Measurements from ENCODE around the gene PLCL1.

The PLCL1 gene

DNA sequence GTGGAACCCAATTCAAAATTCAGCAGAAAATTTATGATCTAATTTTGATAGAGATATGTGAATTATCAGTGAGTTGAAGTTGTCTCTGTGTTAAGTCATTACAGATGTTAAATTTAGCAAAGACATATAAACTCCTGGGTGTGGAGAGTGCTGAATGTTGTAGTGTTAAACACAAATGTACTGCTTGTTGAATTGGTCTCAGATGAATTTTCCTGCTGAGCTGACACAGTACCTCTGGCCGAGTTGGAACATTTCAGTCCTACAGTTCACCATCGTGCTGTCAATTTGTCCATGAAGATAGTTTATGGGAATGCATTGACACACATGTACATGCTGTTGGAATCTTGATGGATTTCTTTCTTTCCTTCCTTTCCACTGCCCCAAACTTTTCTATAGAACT, 255.9 kb downstream of the PLCL1 start:
- no peak for DNase-seq (ENCODE audit: low spot score)

DNA sequence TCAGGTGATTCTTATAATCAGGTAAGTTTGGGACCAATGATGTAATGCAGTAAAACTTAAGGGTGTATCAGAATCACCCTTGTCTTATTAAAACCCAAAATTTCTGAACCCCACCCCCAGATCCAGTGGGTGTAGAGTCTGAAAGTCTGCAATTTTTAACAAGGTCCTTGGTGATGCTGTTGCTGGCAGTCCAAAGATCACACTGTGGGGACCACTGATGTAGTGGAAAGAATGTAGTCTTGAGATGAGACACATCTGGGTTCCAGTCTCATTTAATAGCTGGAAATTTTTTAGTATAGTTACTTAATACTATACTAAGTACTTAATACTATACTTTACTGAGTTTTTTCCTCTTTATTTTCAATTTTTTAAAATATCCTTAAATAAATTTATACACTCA, 258.4 kb downstream of the PLCL1 start:
- no peak for DNase-seq (ENCODE audit: low spot score)

DNA sequence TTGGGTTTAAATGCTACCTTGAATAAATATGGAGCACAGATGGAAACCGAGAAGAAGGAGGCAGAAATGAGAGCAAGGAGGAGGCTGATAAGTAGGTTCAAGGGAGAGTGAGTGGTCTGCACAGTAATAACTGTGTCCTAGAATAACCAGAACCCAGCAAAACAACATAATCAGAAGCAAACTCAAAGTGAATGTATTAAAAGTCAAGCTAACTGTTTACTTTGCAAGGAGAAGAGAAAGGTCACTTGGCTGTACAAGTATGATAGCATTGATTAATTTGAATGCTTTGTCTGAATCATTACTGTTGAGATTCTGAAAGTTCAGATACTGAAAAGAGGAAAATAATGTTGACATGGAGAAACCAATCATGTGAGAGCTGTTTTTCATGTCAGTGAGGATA, 258.8 kb downstream of the PLCL1 start:
- DNase-seq (ENCODE audit: low spot score) = no peak

DNA sequence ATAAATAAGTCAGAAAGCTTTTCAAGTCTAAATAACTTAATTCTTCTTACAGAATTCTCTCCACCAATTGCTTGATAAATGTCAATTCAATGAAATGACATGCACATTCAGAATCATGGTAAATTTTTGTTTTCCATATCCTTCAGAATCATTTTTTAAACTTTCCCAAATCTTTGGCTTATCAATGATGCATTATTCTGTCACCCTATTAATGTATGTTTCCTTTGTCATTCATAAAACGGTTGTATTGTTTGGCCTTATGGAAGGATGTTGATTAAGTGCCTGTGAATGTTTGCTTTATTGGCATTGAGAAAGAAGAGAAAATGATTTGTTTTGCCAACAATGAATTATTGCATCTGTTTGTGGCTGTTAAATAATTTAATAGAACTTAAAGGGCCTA, 260.9 kb downstream of the PLCL1 start:
- no peak for DNase-seq (ENCODE audit: low spot score)

DNA sequence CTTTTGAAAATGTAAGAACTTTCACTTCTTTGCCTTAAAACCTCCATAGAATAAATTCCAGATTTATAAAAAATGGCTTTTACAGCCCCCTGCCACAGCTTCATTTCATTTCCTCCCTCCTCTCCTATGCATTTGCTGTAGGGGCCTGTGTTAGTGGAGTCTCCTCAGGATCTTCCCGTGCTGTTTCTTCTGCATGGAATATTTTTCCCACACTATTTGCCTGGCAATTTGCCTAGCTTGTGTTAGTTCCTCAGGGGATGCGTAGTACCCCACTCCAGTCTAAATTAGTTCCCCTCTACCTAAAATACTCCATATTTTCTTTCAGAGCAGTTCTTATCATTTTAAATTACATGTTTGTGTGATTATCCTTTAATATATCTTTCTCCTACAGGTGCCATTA, 262.2 kb downstream of the PLCL1 start:
- DNase-seq (ENCODE audit: low spot score) = no peak

DNA sequence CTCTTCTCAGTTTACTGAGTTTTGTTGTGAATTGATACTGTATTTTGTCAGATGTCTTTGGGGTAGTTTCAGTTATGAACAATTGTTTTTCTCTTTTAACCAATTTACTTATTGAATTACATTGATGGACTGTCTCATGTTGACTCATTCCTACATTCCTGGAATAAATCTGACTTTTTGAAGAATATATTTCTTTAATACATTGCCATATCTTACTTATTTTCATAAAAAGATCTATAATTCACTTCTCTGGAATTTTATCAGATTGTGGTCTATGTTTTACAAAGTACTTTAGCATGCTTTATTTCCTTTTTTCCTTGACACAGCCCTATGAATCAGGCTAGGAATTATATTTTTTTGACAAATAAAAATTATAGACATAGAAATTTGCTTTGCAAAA, 268.3 kb downstream of the PLCL1 start:
- DNase-seq (ENCODE audit: low spot score) = no peak

DNA sequence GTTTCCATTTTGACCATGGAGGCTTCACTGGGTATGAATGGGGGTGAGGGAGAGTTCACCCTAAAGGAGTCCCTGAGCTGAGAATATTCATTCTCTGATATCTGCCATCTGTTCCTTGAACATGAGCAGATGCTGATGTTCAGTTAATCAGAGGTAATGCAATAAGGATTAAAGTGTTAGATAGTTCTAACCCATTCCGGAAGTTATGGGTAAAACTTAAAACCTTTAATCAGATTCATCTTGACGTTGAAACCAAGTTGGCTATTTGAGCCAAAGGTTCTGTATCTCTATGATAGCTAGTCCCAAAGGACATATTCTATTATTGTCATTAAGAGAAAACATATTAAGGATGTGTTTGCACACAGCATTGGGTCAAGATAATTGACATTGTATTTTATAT, 268.9 kb downstream of the PLCL1 start:
- no peak for DNase-seq (ENCODE audit: low spot score)

DNA sequence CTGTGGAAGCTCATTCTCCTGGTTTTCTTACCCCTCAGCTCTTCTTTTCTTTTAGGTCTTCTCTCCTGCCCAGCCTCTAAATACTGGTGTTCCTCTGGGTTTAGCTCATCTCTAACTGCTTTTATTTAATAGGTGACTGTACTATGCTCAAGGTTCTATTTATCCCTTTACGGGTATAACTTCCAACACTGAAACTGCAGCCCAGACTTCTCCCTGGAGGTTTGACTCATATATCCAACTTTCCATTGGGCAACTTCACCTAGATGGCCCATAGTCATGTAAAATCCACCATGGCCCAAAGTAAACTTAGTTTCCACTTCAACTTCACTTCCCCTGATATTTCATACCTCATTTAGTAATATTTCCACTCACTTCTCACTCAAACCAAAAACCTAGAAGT, 273.1 kb downstream of the PLCL1 start:
- no peak for DNase-seq (ENCODE audit: low spot score)

DNA sequence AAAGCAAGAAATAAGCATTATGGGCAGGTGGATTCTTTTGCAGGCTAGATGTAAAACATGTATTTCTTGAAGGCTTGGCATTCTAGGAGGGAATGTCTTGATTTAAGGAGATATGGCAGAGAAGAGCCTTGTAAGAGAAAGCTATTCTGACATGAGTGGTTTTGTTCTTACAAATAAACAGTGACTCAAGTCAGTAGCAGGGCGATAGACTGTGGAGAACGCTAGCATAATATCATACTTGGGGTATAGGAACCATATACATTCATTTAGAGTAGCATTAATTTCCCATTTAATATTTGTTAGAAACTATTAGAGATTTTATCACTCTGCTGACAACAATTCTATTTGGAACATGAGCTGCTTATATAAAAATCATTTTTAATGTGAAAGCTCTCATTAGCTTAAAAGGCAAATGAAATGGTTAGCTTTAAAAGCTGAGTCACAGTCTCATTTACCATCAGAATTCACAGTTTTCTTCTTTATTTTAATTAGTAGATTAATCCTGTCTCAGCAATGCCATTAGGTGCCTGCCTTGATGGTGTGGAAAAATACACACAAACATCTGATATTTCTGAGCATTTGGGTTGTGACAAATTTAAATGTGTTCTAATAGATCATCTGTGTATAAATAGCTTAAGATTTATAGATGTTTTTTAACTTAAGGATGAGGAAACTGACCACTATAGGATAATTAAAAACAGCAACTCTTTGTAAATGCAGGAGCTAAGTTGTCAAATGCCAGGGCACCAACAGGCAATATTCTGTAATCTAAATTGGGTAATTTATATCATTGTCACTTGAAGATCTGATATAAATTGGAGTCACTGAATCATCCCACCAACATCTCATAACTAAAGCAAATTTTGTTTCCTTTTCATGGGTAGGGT, 276.7 kb downstream of the PLCL1 start:
- DNase-seq (ENCODE audit: low spot score) = no peak

DNA sequence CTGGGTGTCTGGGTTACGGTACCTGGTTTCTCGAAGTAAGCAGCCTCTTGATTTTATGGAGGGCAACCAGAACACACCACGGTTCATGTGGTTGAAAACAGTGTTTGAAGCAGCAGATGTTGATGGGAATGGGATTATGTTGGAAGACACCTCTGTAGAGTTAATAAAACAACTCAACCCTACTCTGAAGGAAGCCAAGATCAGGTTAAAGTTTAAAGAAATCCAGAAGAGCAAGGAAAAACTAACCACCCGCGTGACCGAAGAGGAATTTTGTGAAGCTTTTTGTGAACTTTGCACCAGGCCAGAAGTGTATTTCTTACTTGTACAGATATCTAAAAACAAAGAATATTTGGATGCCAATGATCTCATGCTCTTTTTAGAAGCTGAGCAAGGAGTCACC, 279.8 kb downstream of the PLCL1 start:
- no peak for DNase-seq (ENCODE audit: low spot score)

DNA sequence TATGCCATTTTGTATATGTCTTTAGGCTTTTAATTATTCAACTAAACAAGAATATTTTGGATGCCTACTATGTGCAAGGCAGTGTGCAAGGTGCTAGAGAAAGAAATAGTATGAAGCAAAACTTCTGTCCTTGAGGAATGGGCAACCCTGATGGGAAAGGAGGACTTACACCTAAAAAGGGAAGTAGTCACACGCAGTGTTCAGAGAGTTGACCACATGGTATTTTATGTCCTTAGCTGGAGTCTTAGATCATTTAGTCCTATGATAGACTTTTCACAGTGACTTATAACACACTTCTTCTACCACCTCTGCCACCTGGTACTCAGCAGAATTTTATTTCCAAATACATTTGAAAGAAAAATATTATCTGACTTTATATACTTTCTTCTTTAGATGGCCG, 291.6 kb downstream of the PLCL1 start:
- peak; percentile 32 for DNase-seq (ENCODE audit: low spot score)

DNA sequence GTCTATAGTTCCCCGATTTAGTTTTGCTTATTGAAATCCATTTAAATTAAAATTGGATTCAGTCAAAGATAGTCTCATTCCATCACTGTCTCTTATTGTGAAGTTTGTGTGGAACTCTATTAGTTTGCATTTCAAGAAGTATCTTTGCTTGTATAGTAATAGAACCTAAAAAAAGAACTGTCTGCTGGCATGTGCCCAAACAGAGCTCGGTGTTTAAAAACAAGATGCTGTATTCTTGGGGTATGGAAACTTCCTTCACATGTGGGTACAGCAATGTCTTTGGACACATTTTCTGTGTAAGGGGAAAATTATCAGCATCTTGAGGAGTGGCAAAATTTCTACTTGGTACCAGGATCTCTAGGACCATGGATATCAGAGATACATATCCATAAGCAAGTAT, 292.6 kb downstream of the PLCL1 start:
- no peak for DNase-seq (ENCODE audit: low spot score)

DNA sequence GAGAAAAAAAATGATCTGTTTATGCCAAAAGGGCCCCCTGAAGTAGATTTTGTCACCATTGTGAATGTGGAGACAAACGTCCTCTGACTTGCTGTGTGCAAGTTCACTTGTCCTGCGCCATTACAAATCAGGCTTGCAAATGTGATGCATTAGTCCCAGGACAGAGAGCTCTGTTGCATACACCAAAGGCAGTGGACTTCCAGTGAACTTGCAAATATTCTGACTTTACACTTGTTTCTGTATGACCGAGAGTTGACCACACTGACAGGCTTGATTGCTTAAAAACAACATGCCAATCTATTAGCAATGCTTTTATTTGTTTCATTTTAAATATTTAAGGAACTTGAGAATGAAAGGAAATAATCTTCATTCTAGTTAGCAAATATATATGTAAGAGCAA, 293.2 kb downstream of the PLCL1 start:
- peak; percentile 25 for DNase-seq (ENCODE audit: low spot score)

DNA sequence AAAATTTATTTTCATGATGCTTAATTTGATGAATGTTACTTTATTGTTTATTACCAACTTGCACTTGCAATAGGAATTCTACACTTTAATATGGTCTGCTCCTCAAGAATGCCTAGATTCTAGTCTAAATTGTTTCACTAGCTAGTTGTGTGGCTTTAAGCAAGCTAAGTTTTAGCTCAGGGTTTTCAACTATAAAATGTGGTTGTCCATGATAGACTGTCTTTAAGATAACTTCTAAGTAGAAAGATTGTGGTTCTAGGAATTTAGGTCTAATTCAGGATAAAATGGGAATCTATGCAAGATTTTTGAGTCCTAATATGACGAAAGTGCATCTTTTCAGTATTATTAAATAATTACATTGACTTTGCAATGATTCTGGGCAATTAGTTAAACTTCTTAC, 294.0 kb downstream of the PLCL1 start:
- no peak for DNase-seq (ENCODE audit: low spot score)

DNA sequence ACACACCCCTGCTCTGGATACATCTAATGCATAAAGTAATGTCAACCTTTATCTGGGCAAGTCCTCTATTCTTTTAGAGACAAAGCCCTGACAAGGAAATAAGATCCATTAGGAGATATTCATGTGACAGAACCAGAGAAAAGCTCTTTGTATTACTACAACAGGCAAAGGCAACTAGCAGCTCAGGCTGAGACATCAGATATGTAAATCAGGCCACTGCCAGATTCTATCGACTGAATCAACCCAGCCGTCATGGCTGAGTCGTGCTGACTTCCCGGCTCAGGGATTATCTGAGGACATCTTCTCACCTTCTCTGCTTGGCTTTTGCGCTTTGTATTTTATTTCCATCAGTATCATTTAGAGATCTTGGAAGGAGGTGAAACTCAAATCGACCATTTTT, 294.5 kb downstream of the PLCL1 start:
- peak; percentile 83 for DNase-seq (ENCODE audit: low spot score)

DNA sequence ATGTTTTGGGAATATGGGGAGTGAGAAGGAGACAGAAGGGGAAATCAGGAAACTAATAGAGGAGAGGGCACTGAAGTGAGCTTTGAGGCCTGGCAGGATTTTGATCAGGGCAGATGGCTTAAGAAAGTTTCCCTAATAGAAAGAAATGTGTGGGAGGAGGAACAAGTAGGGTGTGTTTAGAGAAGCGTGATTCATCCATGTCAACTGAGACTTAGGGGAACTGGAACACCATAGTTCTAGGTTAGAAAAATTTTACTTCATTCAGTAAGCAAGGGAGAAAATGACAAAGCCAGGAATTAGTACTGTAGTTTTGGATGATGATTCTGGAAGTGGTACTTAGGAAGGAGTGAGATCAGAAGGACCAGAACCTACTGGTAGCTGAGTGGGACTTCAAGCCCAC, 296.0 kb downstream of the PLCL1 start:
- DNase-seq (ENCODE audit: low spot score) = peak; percentile 21

DNA sequence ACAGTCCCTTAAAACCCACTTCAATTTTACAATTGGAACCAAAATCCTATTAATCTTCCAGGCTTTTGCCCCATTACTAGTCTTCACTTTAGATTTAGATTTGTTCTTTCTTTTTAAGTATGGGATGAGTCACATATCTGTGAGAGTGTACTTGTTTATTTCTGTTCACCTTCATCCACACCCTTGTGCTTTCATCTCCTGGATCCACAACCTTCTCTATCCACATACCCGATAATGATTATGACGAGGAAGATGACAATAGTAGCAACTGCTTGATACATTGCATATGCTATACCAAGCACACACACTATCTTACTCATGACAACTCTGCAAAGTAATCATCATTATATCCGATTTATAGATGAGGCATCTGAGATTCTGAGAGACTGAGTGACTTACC, 297.3 kb downstream of the PLCL1 start:
- DNase-seq (ENCODE audit: low spot score) = no peak

DNA sequence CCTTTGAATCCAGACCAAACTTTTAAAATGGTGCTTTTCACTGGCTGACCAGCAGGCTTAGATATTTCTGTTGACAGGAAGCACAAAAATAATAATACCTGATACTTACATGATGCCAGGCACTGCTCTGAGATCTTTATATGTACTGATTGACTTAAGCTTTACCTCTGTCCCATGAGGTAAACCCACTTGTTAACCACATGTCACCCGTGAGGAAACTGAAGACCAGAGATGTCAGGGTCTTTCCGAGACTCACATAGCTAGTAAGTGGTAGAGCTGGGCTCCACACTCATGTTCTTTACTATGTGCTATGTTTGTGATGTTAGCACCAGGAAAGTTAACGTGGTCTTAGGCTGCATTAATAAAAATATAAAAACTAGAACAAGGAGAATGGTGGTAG, 297.7 kb downstream of the PLCL1 start:
- no peak for DNase-seq (ENCODE audit: low spot score)

DNA sequence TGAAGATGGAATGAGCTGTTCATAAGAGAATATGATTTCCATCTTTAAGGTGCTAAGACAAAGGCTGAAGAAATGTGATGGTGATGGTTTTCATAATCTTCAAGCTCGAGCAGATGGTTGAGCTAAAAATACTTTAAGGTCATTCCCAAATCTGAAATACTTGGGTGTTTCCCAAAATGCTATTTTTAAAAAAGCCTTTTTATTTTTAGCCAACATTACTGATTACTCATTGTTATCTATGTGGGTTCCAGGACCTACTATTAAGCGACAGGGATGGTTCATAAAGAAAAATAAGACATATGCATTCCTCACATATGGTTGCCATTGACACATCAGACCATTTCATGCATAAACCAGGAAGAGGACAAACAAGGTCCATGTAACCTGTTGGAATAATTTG, 298.5 kb downstream of the PLCL1 start:
- no peak for DNase-seq (ENCODE audit: low spot score)

DNA sequence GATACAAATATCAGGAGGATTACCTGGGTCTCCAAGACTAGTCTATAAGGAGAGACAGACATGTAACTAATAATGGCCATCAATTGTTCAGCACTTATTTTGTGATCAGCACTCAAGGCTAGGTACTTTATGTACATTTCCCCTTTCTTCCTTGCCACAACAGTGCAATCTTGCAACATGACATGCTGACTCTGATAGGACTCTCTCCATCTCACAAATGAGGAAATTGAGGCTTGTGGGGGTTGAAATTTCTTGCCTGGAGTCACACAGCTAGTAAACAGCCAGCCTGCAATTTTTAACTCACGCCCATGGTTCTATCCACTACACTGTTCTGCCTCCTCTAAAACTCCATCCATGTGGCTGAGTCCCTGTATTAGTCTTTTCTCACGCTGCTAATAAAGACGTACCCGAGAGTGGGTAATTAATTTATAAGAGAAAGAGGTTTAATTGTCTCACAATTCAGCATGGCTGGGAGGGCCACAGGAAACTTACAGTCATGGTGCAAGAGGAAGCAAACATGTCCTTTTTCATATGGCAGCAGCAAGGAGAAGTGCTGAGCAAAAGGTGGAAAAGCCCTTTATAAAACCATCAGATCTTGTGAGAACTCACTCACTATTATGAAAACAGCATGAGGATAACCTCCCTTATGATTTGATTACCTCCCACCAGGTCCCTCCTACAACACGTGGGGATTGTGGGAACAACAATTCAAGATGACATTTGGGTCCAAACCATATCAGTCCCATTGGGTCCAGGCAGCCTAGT, 302.4 kb downstream of the PLCL1 start:
- peak; percentile 54 for DNase-seq (ENCODE audit: low spot score)

DNA sequence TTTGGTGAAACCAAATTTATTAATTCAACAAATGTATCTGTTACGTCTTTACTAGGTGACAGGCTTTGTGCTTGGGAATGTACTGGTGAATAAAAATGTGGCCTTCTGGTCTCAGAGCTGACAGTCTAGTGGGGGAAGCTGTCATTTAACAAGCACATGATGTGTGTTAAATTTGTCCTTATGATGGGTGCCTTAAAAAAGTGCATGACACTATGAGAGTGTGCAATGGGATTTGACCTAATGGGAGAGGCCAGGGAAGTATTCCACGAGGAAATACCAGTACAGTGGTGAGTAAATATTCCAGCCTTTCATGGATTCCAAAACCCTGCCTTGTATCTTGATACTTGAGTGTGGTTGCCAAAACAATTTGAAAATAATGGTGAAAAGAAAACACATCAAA, 308.9 kb downstream of the PLCL1 start:
- DNase-seq (ENCODE audit: low spot score) = no peak

DNA sequence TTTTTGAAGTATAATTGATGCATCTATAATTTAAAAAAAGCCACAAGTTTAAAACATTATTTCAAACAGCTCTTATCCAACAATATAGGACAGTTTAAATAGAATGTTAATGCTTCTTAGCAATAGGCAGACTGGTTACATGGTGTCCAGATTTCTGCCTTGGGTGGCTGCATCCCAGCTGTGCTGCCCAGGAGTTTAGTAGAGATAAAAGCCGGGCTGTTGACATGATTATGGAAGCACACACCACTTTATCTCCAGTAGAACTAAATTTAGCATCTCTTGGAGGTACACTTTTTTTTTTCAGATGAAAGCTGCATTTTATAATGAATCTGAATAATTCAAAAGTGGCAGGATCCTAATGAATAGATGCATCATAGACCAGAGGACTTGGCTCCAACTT, 309.7 kb downstream of the PLCL1 start:
- no peak for DNase-seq (ENCODE audit: low spot score)

DNA sequence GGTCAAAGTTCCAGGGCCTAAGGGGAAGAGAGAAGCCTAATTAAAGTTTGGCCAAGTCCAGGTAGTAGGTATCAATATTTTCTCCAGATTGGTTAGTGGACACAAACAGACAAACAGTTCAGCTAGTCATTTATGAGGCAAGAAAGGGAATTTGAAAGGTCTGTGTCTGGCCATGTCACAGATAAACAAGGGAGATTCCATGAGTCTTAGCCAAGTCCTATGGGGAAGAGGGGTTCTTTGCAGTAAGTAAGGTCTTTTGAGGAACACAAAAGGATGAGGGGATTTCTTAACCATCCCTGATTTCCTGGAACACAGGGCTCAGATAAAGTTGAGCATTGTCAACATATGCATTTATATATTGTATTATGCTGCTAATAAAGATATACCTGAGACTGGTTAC, 310.8 kb downstream of the PLCL1 start:
- no peak for DNase-seq (ENCODE audit: low spot score)

DNA sequence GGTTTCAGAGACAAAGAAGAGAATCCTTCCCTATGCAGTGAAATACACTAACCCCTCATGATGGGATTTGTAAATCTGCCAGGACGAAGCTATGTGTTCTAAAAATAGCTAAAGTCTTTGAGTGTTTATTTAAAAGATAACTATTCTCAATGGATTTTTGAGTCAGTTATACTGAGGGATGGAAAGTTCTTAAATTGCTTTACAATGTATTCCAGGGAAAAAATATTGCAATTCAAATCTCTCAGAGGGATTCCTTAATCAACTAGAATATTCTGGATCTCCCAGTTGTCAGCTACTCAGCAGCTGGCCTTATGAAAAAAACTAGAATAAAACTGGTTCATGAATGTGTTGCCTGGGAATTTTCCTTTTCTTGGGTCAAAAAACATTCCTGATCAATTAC, 312.4 kb downstream of the PLCL1 start:
- no peak for DNase-seq (ENCODE audit: low spot score)
